Fibroblast of mammary gland (primary cell): Measurements from ENCODE around the gene CATSPER3.

ENCODE experiments used
- DNase-seq: peaks from one replicate; pipeline ENCODE4 v3.0.0-alpha.2; 2010; ENCODE audit warnings: low read depth
- H3K4me3 ChIP-seq: 2 replicates; pipeline ENCODE4 v1.5.1; 2011; ENCODE audit warnings: low read depth, mild to moderate bottlenecking, low read length, moderate library complexity; ENCODE audit not compliant: control insufficient read depth
- TF ChIP-seq, protein P1 (sequence below): conservative IDR thresholded peaks from 2 replicates; pipeline ENCODE4 v1.5.1; 2011; ENCODE audit warnings: low read depth, low read length, inconsistent platforms; ENCODE audit not compliant: control insufficient read depth, insufficient read depth

The CATSPER3 gene

DNA sequence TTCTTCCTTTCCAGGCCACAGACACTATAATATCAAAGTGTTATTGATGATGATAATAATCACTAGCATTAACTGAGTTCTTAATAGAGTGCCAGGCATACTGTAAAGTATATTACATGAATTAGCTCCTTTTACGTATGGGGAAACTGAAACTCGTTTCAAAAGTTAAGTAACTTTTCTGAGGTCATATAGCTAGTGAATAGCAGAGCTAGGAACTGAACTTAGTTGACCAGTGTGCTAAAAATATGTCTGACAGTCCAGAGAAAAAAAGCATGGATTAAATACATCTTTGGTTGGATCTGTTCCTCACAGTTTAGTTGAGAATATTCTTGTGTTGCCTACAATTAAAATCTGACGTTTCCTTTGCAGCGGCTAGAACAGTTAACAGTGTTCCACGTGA, 18.4 kb upstream of the CATSPER3 start:
- TF ChIP-seq, protein P1, sequence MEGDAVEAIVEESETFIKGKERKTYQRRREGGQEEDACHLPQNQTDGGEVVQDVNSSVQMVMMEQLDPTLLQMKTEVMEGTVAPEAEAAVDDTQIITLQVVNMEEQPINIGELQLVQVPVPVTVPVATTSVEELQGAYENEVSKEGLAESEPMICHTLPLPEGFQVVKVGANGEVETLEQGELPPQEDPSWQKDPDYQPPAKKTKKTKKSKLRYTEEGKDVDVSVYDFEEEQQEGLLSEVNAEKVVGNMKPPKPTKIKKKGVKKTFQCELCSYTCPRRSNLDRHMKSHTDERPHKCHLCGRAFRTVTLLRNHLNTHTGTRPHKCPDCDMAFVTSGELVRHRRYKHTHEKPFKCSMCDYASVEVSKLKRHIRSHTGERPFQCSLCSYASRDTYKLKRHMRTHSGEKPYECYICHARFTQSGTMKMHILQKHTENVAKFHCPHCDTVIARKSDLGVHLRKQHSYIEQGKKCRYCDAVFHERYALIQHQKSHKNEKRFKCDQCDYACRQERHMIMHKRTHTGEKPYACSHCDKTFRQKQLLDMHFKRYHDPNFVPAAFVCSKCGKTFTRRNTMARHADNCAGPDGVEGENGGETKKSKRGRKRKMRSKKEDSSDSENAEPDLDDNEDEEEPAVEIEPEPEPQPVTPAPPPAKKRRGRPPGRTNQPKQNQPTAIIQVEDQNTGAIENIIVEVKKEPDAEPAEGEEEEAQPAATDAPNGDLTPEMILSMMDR: no peak
- peak; percentile 5 for DNase-seq
- no peak overlapping the region for H3K4me3 ChIP-seq

DNA sequence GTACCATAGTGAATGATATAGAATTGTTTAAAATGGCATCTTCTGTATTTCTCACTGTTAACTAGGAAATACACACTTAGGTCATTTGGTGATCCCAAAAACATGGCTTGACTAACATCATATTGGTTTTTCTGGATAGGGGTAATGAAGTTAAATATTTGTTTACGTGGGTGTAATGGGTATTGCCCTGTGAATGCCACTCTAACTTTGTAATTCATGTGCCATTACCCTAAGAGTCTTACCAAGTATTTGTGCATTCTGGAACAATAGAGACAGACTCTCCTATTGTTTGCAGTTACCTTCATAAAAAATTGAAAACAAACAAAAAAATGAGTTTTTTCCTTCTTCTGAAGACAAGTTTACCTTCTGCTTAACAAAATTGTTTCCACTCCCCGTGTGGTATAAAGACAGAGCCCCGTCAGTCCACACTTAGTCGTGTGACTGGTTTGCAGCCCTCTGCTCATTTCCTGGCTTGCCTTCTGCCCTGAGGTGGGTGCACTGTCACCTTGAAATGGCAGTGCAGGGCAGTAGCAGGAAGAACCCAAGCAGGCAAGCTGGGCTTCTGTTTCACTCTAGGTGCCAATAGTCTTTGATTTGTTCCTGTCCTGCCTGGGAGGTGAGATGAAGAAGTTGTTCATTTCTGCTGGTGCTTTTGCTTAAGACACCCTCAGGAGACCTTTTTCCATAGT, 9.6 kb upstream of the CATSPER3 start:
- no peak for DNase-seq
- no peak overlapping the region for H3K4me3 ChIP-seq
- TF ChIP-seq, protein P1: no peak

DNA sequence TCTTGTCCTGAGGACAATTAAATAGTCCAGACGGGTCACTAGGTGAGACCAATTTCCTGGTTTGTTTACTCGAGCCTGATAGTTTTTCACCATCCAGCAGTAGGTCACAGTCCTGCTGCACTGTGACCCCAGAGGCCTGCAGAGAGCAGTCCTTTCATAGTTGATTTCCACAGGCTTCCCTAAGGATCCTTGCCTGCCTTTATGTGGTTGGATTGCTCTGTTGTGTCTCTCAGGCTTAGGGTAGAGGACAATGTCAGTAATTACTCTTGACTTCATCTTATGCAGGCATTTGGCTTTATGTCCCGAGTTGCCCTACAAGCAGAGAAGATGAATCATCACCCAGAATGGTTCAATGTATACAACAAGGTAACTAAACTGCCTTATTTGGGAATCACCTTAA, 9.0 kb upstream of the CATSPER3 start:
- no peak for DNase-seq
- TF ChIP-seq, protein P1: no peak
- H3K4me3 ChIP-seq: no peak overlapping the region

DNA sequence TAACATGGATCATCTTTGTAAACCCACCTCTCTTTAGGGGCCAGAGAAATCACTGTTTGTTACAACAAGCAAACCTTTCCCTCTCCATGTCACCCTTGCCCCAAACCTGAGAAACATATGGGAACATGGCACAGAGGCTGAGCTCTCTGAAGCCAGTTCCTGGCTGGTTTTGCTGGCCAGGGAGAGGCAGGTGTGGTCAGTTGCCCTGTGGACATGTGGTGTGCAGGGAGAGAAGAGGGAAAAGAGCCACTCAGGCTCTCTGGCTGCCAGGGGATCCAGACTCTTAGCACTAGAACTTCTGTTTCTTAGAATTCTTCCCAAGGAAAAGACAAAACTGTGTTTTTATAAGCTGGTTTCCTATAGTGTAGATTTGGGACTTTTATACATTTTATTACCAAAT, 4.6 kb upstream of the CATSPER3 start:
- DNase-seq: no peak
- TF ChIP-seq, protein P1: no peak
- H3K4me3 ChIP-seq: no peak overlapping the region

DNA sequence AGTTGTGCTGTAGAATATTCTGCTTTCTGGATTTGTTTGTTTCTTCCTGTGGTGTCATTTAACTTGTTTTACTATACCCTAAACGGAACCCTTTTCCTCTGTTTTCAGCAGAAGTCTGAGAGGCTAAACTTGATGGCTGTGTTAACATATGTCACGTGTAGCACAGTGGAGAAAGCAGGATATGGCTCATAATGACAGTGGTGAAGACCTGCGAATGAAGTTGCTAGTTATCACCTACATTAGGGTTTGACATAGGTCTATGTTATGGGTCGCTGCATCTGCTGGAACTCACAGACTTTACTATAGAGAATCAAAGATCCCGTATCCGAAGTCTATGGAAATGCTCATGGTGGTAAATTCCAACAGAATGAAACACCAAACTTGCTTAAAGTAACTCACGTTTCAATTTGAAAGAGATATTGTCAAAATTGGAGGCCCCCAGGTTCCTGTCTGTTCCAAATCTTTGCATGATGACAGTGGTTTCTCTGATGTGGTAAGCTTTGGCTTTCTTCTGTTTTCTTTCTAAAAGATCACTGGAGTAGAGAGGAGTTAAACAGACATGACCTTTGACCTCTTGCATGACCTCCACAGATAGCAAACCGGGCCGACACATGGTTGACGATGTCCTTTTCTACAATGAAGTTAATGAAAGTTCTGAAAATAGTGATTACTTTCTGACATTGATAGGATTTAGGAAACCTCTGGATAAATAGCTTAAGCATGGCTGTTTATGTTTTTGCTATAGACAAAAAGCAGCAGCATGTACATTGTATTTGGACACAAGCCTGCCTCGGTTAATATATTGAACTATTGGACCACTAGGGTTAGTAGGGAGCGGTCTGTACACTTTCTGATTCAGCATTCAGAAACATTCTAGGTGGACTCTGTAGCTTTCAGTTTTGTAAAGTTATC, 3.1 kb upstream of the CATSPER3 start:
- TF ChIP-seq, protein P1: no peak
- no peak overlapping the region for H3K4me3 ChIP-seq
- no peak for DNase-seq

DNA sequence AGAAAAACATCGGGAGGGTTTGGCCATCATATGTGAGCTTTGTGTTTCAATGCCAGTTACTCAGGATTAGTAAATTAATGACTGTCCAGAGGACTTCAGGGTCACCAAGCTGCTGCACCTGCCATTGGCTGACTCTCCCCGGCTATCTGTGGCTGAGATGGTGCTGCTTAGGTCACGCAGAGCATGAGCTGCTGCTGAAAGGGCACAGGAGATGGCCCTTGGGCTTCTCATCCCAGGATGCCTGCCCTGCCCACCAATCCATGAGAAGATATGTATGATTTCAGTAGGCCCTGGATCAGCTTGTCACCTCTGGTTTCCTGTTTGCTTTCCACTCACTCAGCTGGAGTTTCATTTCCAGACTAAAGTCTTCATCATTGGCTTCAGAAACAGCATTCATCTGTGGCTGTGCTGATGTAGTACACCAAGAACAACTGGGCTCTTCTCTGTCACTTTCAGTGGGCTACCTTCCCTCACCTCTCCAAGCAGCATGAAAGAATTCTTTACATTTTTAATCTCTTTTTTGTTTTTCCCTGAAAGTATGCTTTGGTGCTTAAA, 2.4 kb upstream of the CATSPER3 start:
- TF ChIP-seq, protein P1: no peak
- DNase-seq: no peak

More for the DNA sequence above, 2.4 kb upstream of the CATSPER3 start:
- H3K4me3 ChIP-seq: no peak overlapping the region
